CD14-positive monocyte (primary cell): ENCODE measurements around the gene SPAG16. TPM values are rescaled to one million over a fixed set of nuclear protein-coding genes. Genes with fewer than 3 reads are reported as not detected.

ENCODE experiments used
- DNase-seq, 3 donors: peaks; one replicate each; pipeline ENCODE4 v3.0.0-alpha.2; 2011 to 2022
- H2AFZ ChIP-seq: 2 replicates; pipeline ENCODE4 v1.6.0; 2012; ENCODE audit warnings: mild to moderate bottlenecking, low read depth, low read length, inconsistent platforms; ENCODE audit not compliant: insufficient read depth, poor library complexity, severe bottlenecking
- H3K27ac ChIP-seq, 2 donors: 1 replicate in 1 of 2; 2 replicates in 1 of 2; pipeline ENCODE4 v1.5.1; 2012 to 2013; ENCODE audit warnings: low read length in 2 of 2, control low read depth in 1 of 2, inconsistent platforms in 1 of 2, low read depth in 1 of 2, mild to moderate bottlenecking in 1 of 2
- H3K27me3 ChIP-seq, 2 donors: one replicate each; pipeline versions ENCODE4 v1.6.0 to v1.6.1; 2011 to 2013; ENCODE audit warnings: low read length in 2 of 2; ENCODE audit not compliant: control insufficient read depth in 2 of 2, insufficient read depth in 2 of 2
- H3K36me3 ChIP-seq, 2 donors: replicated peaks in 1 of 2; 1 replicate in 1 of 2; 2 replicates in 1 of 2; pipeline versions ENCODE4 v1.5.1 to v1.6.1; 2012 to 2013; ENCODE audit warnings: low read length in 2 of 2, control low read depth in 1 of 2, inconsistent platforms in 1 of 2, mild to moderate bottlenecking in 1 of 2; ENCODE audit not compliant: insufficient read depth in 2 of 2, control insufficient read depth in 1 of 2
- H3K4me1 ChIP-seq, 2 donors: 1 replicate in 1 of 2; 2 replicates in 1 of 2; pipeline versions ENCODE4 v1.5.1 to v1.6.1; 2012 to 2013; ENCODE audit warnings: low read length in 2 of 2, control low read depth in 1 of 2, inconsistent platforms in 1 of 2, mild to moderate bottlenecking in 1 of 2, moderate library complexity in 1 of 2; ENCODE audit not compliant: insufficient read depth in 2 of 2, control insufficient read depth in 1 of 2
- H3K4me2 ChIP-seq: replicated peaks from 2 replicates; pipeline ENCODE3; 2012; ENCODE audit warnings: low read length, moderate library complexity, mild to moderate bottlenecking; ENCODE audit not compliant: poor library complexity, severe bottlenecking; ENCODE audit errors: extremely low read depth
- H3K4me3 ChIP-seq, 3 experiments: fragments of 200-600 bp in 1 of 3; sonication (generic) in 1 of 3; replicated peaks in 1 of 3; 1 replicate in 2 of 3; 2 replicates in 1 of 3; pipeline ENCODE4 v1.5.1; 2011 to 2013; ENCODE audit warnings: low read length in 3 of 3, mild to moderate bottlenecking in 3 of 3, control low read depth in 2 of 3, low read depth in 2 of 3, inconsistent platforms in 1 of 3, moderate library complexity in 1 of 3
- H3K79me2 ChIP-seq: 2 replicates; pipeline ENCODE4 v1.6.0; 2012; ENCODE audit warnings: mild to moderate bottlenecking, control low read depth, inconsistent platforms, low read length, moderate library complexity; ENCODE audit not compliant: insufficient read depth
- H3K9ac ChIP-seq: 2 replicates; pipeline ENCODE4 v1.6.0; 2017; ENCODE audit warnings: low read length, mild to moderate bottlenecking; ENCODE audit not compliant: insufficient read depth, poor library complexity, severe bottlenecking
- H3K9me3 ChIP-seq, 2 donors: replicated peaks in 1 of 2; 1 replicate in 1 of 2; 2 replicates in 1 of 2; pipeline versions ENCODE4 v1.5.1 to v1.6.1; 2012 to 2013; ENCODE audit warnings: low read length in 2 of 2, control low read depth in 1 of 2; ENCODE audit not compliant: control insufficient read depth in 1 of 2, insufficient read depth in 1 of 2
- H4K20me1 ChIP-seq: 2 replicates; pipeline ENCODE4 v1.6.0; 2012; ENCODE audit warnings: mild to moderate bottlenecking, low read length, control low read depth, moderate library complexity; ENCODE audit not compliant: insufficient read depth
- H3K27ac Mint-ChIP-seq, 7 donors: one replicate each; pipeline ENCODE4 v1.8.0; 2020; ENCODE audit warnings: mild to moderate bottlenecking in 7 of 7, mixed read lengths in 7 of 7, moderate library complexity in 6 of 7, inconsistent platforms in 2 of 7
- H3K27me3 Mint-ChIP-seq, 3 donors: one replicate each; pipeline ENCODE4 v1.8.0; 2021 to 2022; ENCODE audit warnings: low read depth in 3 of 3, mild to moderate bottlenecking in 3 of 3, mixed read lengths in 3 of 3, moderate library complexity in 3 of 3, inconsistent platforms in 1 of 3
- H3K36me3 Mint-ChIP-seq, 2 donors: one replicate each; pipeline ENCODE4 v1.8.0; 2020; ENCODE audit warnings: mixed read lengths in 2 of 2, inconsistent platforms in 1 of 2, mild to moderate bottlenecking in 1 of 2
- H3K4me1 Mint-ChIP-seq: one replicate; pipeline ENCODE4 v1.8.0; 2020; ENCODE audit warnings: mild to moderate bottlenecking, mixed read lengths
- H3K4me3 Mint-ChIP-seq, 2 donors: one replicate each; pipeline ENCODE4 v1.8.0; 2020; ENCODE audit warnings: mild to moderate bottlenecking in 2 of 2, mixed read lengths in 2 of 2, moderate library complexity in 1 of 2
- H3K9me3 Mint-ChIP-seq, 7 donors: one replicate each; pipeline ENCODE4 v1.8.0; 2020 to 2022; ENCODE audit warnings: mixed read lengths in 7 of 7, mild to moderate bottlenecking in 6 of 7, moderate library complexity in 6 of 7, inconsistent platforms in 2 of 7
- CTCF ChIP-seq: fragments of 200-600 bp; IDR thresholded peaks from one replicate; pipeline ENCODE4 v1.8.0; 2022; ENCODE audit warnings: antibody characterized with exemption, mild to moderate bottlenecking
- WGBS: methylation state at CpG from one replicate; pipeline ENCODE4 v1.1.5; 2013; ENCODE audit warnings: missing lambda C conversion rate; ENCODE audit not compliant: insufficient coverage; 5-methylcytosine and 5-hydroxymethylcytosine counted together
- intact Hi-C, 2 donors: fragments of 100-400 bp; cut with micrococcal nuclease; formaldehyde crosslinking; loops; one replicate each; pipeline versions ENCODE4 v1.15.0 to v1.15.1; 2023
- polyA plus RNA-seq, 3 donors: library from polyadenylated mRNA; depleted of rRNA in 1 of 3; unstranded in 2 of 3; stranded (reverse) in 1 of 3; fragments of 300-500 nt in 2 of 3; fragments of >200 nt in 1 of 3; fragmentation: Illumina TruSeq in 2 of 3; gene quantifications; 1 replicate in 2 of 3; 2 replicates in 1 of 3; pipeline ENCODE4 v1.2.3, GENCODE V29; 2012 to 2021

SPAG16 gene
- polyA plus RNA-seq, 3 donors, result 0.12 to 0.30 TPM; not detected in 1

DNA sequence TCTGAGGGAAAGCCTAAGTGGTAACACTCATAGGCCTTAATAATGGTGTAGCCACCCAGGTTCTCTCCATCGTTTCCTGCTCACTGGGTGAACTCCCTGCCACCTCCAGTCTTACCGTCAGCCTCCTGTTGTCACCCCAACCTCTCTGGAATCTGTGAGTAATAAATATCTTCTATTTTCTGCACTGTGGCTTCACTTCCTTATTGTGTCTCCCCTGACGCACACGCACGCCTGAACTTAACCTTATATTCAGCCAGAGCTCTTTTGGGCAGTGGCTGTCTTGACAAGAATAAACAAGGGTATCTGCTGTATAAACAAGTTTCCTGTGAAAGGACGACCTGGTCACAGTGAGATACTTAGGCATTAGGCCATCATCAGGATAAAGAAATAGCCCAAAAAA lies 467.2 kb downstream of the SPAG16 start:
- no peaks in the 10 kb centered on the region for H4K20me1 ChIP-seq
- no peaks in the 10 kb centered on the region for H3K9me3 ChIP-seq
- TF ChIP-seq CTCF, result no peak
- H3K36me3 ChIP-seq, result no peaks in the 10 kb centered on the region
- no peak overlapping the region for H3K9ac ChIP-seq
- no peak overlapping the region for H3K27ac Mint-ChIP-seq
- H3K79me2 ChIP-seq, result no peaks in the 10 kb centered on the region
- H3K4me3 Mint-ChIP-seq, result no peak overlapping the region
- H3K4me2 ChIP-seq, result no peak overlapping the region
- no peaks in the 10 kb centered on the region for H3K4me1 ChIP-seq
- no peaks in the 10 kb centered on the region for H3K27me3 ChIP-seq
- intact Hi-C loops, result no loop called here
- no peaks in the 10 kb centered on the region for H3K4me1 Mint-ChIP-seq
- no peak overlapping the region for H3K27ac ChIP-seq
- WGBS, result 100% methylated on average over 1 of the region's 6 CpGs
- peaks cover 0 to 2% (median 0%) of the 10 kb centered on the region in 7 donors for H3K9me3 Mint-ChIP-seq
- DNase-seq, result no peak
- H2AFZ ChIP-seq, result no peak overlapping the region
- no peak overlapping the region for H3K4me3 ChIP-seq
- no peaks in the 10 kb centered on the region for H3K27me3 Mint-ChIP-seq
- no peaks in the 10 kb centered on the region for H3K36me3 Mint-ChIP-seq

DNA sequence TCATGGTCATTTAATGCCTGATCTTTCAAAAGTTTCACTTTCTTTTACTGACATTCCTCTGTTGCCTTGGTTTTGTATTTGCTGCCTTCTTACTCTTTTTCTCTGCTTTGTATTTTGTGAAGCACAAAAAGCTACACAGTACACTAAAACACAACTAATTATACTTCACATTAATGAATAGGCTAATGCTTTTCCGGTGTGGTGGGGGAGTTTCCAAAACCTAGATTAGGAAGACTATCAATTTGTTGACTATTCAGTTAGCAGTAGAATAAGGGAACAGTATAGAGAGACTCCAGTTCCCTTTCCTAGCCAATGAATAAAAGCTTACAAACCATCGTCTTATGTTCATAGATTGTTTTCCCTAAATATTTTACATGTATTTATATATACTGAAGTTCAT lies 468.3 kb downstream of the SPAG16 start:
- no peaks in the 10 kb centered on the region for H3K27me3 Mint-ChIP-seq
- DNase-seq, result no peak
- Histone ChIP-seq H3K4me2 (no peak overlapping the region), H3K27ac (no peak overlapping the region), H3K9ac (no peak overlapping the region), H3K4me1 (no peaks in the 10 kb centered on the region), H4K20me1 (no peaks in the 10 kb centered on the region), H2AFZ (no peak overlapping the region), H3K79me2 (no peaks in the 10 kb centered on the region), H3K27me3 (no peaks in the 10 kb centered on the region), H3K4me3 (no peak overlapping the region), H3K36me3 (no peaks in the 10 kb centered on the region), H3K9me3 (peaks cover 0 to 2% of the 10 kb centered on the region in 2 donors)
- TF ChIP-seq CTCF, result no peak
- H3K4me1 Mint-ChIP-seq, result no peaks in the 10 kb centered on the region
- no peaks in the 10 kb centered on the region for H3K36me3 Mint-ChIP-seq
- H3K27ac Mint-ChIP-seq, result no peak overlapping the region
- no peak overlapping the region for H3K4me3 Mint-ChIP-seq
- WGBS, result no CpG with 5 or more reads among the region's 2 CpGs
- intact Hi-C loops, result no loop called here
- peaks cover 0 to 2% (median 0%) of the 10 kb centered on the region in 7 donors for H3K9me3 Mint-ChIP-seq
